ENCODE results near the gene GREB1L. TPM values are rescaled to one million over a fixed set of nuclear protein-coding genes. Genes with fewer than 3 reads are reported as not detected.

GREB1L gene
- polyA plus RNA-seq, 1 experiment: 2.7 TPM

GRCh38 chr18:21479721-21480120 lies 237.7 kb downstream of the GREB1L start:
- Histone ChIP-seq H3K4me3 (ENCODE audit: low read depth, low read length) (no peak overlapping the region), H3K27me3 (ENCODE audit: control insufficient read depth, insufficient read depth, low read length) (no peaks in the 10 kb centered on the region), H3K36me3 (ENCODE audit: control insufficient read depth, insufficient read depth, low read length) (no peaks in the 10 kb centered on the region)
- TF ChIP-seq CTCF (IDR thresholded peaks at IDR 0.05; ENCODE audit: insufficient read depth, low read depth, low read length): no peak
- no peak for DNase-seq (ENCODE audit: low read depth)
- POLR2A ChIA-PET: no interaction called here
- CTCF ChIA-PET: interaction anchor here (0.9 to 1.5 kb wide), 2 partner anchors 10 to 35 kb away, joined by 3 to 5 read pairs; no protein-coding TSS in a partner anchor

DNA sequence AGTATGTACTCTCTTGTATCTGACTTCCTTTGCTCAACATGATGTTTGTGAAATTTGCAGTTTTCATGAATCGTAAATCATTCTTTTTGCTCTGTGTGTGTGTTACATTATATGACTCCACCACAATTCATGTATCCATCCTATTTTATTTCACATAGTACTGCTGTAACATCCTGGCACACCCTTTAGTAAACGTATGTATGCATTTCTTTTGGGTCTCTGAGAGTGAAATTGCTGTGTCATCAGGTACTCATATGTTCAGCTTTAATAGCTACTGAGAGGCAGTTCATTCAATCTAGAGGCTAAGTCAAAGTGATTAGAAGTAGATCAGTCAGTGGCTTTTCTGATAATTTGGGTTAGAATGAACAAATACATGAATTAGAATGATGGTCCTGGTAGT lies 239.7 kb downstream of the GREB1L start:
- Histone ChIP-seq H3K27me3 (ENCODE audit: control insufficient read depth, insufficient read depth, low read length) (no peaks in the 10 kb centered on the region), H3K4me3 (ENCODE audit: low read depth, low read length) (no peak overlapping the region), H3K36me3 (ENCODE audit: control insufficient read depth, insufficient read depth, low read length) (no peaks in the 10 kb centered on the region)
- no peak for DNase-seq (ENCODE audit: low read depth)
- CTCF ChIA-PET: interaction anchor here (0.8 to 1.7 kb wide), 3 partner anchors 10 to 37 kb away, joined by 3 to 4 read pairs (median 4); no protein-coding TSS in a partner anchor
- POLR2A ChIA-PET: no interaction called here
- TF ChIP-seq CTCF (IDR thresholded peaks at IDR 0.05; ENCODE audit: insufficient read depth, low read depth, low read length): no peak

GRCh38 chr18:21483051-21483450 lies 241.0 kb downstream of the GREB1L start:
- H3K27me3 ChIP-seq (ENCODE audit: control insufficient read depth, insufficient read depth, low read length): no peaks in the 10 kb centered on the region
- H3K36me3 ChIP-seq (ENCODE audit: control insufficient read depth, insufficient read depth, low read length): no peaks in the 10 kb centered on the region
- no peak for DNase-seq (ENCODE audit: low read depth)
- no peak for TF ChIP-seq CTCF (IDR thresholded peaks at IDR 0.05; ENCODE audit: insufficient read depth, low read depth, low read length)
- CTCF ChIA-PET: interaction anchor here (0.6 to 1.3 kb wide), 2 partner anchors 13 to 118 kb away, joined by 3 to 6 read pairs; partner anchors contain the start of gene ESCO1
- POLR2A ChIA-PET: no interaction called here
- H3K4me3 ChIP-seq (ENCODE audit: low read depth, low read length): no peak overlapping the region

- POLR2A ChIA-PET: no interaction called here
- CTCF ChIA-PET: interaction anchor here (0.7 to 4.8 kb wide), 7 partner anchors 11 to 294 kb away, joined by 3 to 16 read pairs (median 3); partner anchors contain the start of gene ESCO1
- Histone ChIP-seq H3K4me3 (ENCODE audit: low read depth, low read length) (no peak overlapping the region), H3K27me3 (ENCODE audit: control insufficient read depth, insufficient read depth, low read length) (no peaks in the 10 kb centered on the region), H3K36me3 (ENCODE audit: control insufficient read depth, insufficient read depth, low read length) (no peaks in the 10 kb centered on the region)
- TF ChIP-seq CTCF (IDR thresholded peaks at IDR 0.05; ENCODE audit: insufficient read depth, low read depth, low read length): no peak
- no peak for DNase-seq (ENCODE audit: low read depth)
These were observed 243.0 kb downstream of the GREB1L start for GRCh38 chr18:21484851-21485636.

DNA sequence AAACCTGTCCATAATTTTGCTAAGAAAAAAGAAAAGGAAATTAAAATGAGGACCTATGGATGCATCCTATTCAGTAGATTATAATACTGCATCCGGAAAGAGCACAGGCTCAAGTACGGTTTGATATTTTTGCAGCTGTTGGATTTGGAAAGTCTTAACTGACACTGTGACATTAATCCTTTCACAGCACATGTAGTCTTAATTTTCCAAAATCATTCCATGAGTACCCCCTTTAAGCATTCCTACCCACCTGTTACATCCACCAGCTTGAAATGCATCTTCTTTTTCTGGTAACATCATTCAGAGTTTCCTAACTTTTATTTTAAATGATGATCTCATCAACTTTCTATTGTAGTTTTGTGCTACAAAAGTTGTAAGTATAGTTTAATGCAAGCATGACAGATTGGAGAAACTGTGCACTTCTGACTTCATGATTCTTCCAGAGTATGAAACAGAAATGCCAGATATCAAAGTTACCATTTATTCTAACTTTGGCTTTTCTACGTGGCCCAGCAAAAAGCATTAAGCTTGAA lies 244.9 kb downstream of the GREB1L start:
- ChIA-PET CTCF (interaction anchor here (0.6 to 4.8 kb wide), 7 partner anchors 10 to 475 kb away, joined by 3 to 26 read pairs (median 4); partner anchors contain the start of gene ESCO1), POLR2A (no interaction called here)
- Histone ChIP-seq H3K36me3 (ENCODE audit: control insufficient read depth, insufficient read depth, low read length) (no peaks in the 10 kb centered on the region), H3K27me3 (ENCODE audit: control insufficient read depth, insufficient read depth, low read length) (no peaks in the 10 kb centered on the region), H3K4me3 (ENCODE audit: low read depth, low read length) (no peak overlapping the region)
- no peak for DNase-seq (ENCODE audit: low read depth)
- TF ChIP-seq CTCF (IDR thresholded peaks at IDR 0.05; ENCODE audit: insufficient read depth, low read depth, low read length): no peak
